Panc1 (cell line): ENCODE measurements around the gene PTRH2.

Experiments used
- POLR2AphosphoS5 ChIP-seq: IDR thresholded peaks from 2 replicates; pipeline ENCODE4 v1.6.1; 2012; ENCODE audit warnings: mild to moderate bottlenecking, low read depth, low read length, moderate library complexity
- TF ChIP-seq, protein P1 (sequence below): fragments of 450-650 bp; IDR thresholded peaks from 2 replicates; pipeline ENCODE4 v1.5.1; 2017; ENCODE audit warnings: mild to moderate bottlenecking

DNA sequence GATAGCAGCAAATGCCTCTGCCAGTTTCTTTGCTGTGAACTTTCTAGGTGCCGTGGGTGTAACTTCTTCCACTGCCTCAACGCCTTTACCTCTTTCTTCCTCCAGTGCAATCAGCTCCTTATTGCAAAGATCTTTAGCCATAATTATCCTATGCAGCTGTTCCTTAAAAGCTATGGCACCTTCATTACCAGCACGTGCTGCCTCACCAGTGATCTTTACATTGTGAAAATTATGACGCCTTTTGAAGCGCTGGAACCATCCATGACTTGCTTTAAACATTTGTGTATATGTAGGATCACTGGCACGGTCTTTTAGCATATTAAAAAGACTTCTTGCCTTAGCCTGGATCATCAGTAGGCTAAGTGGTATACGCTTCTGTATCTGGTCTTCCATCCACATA lies 8.0 kb downstream of the PTRH2 start:
- TF ChIP-seq, protein P1, sequence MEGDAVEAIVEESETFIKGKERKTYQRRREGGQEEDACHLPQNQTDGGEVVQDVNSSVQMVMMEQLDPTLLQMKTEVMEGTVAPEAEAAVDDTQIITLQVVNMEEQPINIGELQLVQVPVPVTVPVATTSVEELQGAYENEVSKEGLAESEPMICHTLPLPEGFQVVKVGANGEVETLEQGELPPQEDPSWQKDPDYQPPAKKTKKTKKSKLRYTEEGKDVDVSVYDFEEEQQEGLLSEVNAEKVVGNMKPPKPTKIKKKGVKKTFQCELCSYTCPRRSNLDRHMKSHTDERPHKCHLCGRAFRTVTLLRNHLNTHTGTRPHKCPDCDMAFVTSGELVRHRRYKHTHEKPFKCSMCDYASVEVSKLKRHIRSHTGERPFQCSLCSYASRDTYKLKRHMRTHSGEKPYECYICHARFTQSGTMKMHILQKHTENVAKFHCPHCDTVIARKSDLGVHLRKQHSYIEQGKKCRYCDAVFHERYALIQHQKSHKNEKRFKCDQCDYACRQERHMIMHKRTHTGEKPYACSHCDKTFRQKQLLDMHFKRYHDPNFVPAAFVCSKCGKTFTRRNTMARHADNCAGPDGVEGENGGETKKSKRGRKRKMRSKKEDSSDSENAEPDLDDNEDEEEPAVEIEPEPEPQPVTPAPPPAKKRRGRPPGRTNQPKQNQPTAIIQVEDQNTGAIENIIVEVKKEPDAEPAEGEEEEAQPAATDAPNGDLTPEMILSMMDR: no peak
- TF ChIP-seq POLR2AphosphoS5: no peak
